HCT116 (cell line): ENCODE results near the gene RAD51D. TPM values are rescaled to one million over a fixed set of nuclear protein-coding genes. Genes with fewer than 3 reads are reported as not detected.

Experiments used
- ATAC-seq: fragments of 200-7000 bp; cut with Tn5 transposase; 2 replicates; pipeline ENCODE4 v1.9.1; 2020; ENCODE audit warnings: mild to moderate bottlenecking, moderate library complexity
- BruUV-seq: library from RNA; stranded (reverse); fragments of 400-500 nt; replicated peaks from 2 replicates; lab custom pipeline; 2021; lab: Mats Ljungman, UMichigan
- CTCF ChIA-PET: fragments of 300-600 bp; sonication (Branson Sonifier 250); formaldehyde crosslinking; loops from one replicate; lab custom pipeline; 2021; ENCODE audit warnings: antibody characterized with exemption; lab: Charles Lee
- POLR2A ChIA-PET: fragments of 300-600, 350-600 bp; sonication (Branson Sonifier 250); formaldehyde crosslinking; loops from one replicate; lab custom pipeline; 2021; ENCODE audit warnings: antibody characterized with exemption; lab: Charles Lee
- RAD21 ChIA-PET, 2 experiments: fragments of 300-600 bp; sonication (Branson Sonifier 250); formaldehyde crosslinking; loops; one replicate each; lab custom pipeline; 2023; ENCODE audit warnings: low total read pairs in 2 of 2; ENCODE audit not compliant: uncharacterized antibody in 2 of 2, unreplicated experiment in 2 of 2, low non-redundant PET in 1 of 2; lab: Charles Lee
- DNase-seq: peaks from one replicate; pipeline ENCODE4 v3.0.0-alpha.2; 2010; ENCODE audit warnings: low read depth, low spot score
- H2AFZ ChIP-seq: fragments of 200-600 bp; shearing (Covaris generic), sonication (generic); 2 replicates; pipeline ENCODE4 v1.6.1; 2017; ENCODE audit warnings: low read depth, mixed run types, mixed read lengths, antibody characterized with exemption, low read length; ENCODE audit not compliant: poor library complexity, severe bottlenecking
- H3K27ac ChIP-seq: 2 replicates; pipeline ENCODE4 v1.5.1; 2012; ENCODE audit warnings: low read depth, low read length
- H3K27me3 ChIP-seq: fragments of 200-600 bp; sonication (generic); 2 replicates; pipeline ENCODE4 v1.6.1; 2016; ENCODE audit warnings: mixed run types, low read length, mixed read lengths; ENCODE audit not compliant: insufficient read depth
- H3K36me3 ChIP-seq, 2 experiments: fragments of 200-500 bp in 1 of 2; fragments of 200-600 bp in 1 of 2; sonication (Bioruptor generic) in 1 of 2; sonication (generic) in 1 of 2; 2 replicates each; pipeline versions ENCODE4 v1.5.1 to v1.6.1; 2014 to 2016; ENCODE audit warnings: low read length in 2 of 2, inconsistent platforms in 1 of 2, mixed read lengths in 1 of 2, mixed run types in 1 of 2; ENCODE audit not compliant: insufficient read depth in 2 of 2, control insufficient read depth in 1 of 2
- H3K4me1 ChIP-seq, 2 experiments: fragments of 200-600 bp in 1 of 2; sonication (generic) in 1 of 2; 2 replicates each; pipeline versions ENCODE4 v1.5.1 to v1.6.1; 2012 to 2017; ENCODE audit warnings: low read length in 2 of 2, inconsistent platforms in 1 of 2, mild to moderate bottlenecking in 1 of 2, mixed read lengths in 1 of 2, mixed run types in 1 of 2, moderate library complexity in 1 of 2; ENCODE audit not compliant: insufficient read depth in 2 of 2, control insufficient read depth in 1 of 2
- H3K4me2 ChIP-seq: fragments of 200-600 bp; sonication (generic); 2 replicates; pipeline ENCODE4 v1.6.1; 2017; ENCODE audit warnings: mixed run types, low read length, mixed read lengths
- H3K4me3 ChIP-seq, 2 experiments: fragments of 200-600 bp in 1 of 2; sonication (generic) in 1 of 2; replicated peaks in 1 of 2; 2 replicates each; pipeline ENCODE4 v1.5.1; 2011 to 2016; ENCODE audit warnings: low read length in 2 of 2, control low read depth in 1 of 2, low read depth in 1 of 2, mild to moderate bottlenecking in 1 of 2, mixed read lengths in 1 of 2, mixed run types in 1 of 2
- H3K79me2 ChIP-seq: fragments of 200-600 bp; sonication (generic); 2 replicates; pipeline ENCODE4 v1.6.1; 2017; ENCODE audit warnings: mild to moderate bottlenecking, mixed run types, low read length, moderate library complexity, mixed read lengths; ENCODE audit not compliant: insufficient read depth
- H3K9ac ChIP-seq: fragments of 200-600 bp; sonication (generic); 2 replicates; pipeline ENCODE4 v1.6.1; 2016; ENCODE audit warnings: low read length, mixed read lengths
- H3K9me2 ChIP-seq: fragments of 200-600 bp; sonication (generic), shearing (Covaris generic); 2 replicates; pipeline ENCODE4 v1.6.1; 2017; ENCODE audit warnings: mixed run types, mild to moderate bottlenecking, moderate library complexity; ENCODE audit not compliant: insufficient read depth
- H3K9me3 ChIP-seq, 2 experiments: fragments of 200-500 bp in 1 of 2; fragments of 200-600 bp in 1 of 2; sonication (Bioruptor generic) in 1 of 2; sonication (generic) in 1 of 2; 2 replicates each; pipeline ENCODE4 v1.6.1; 2014 to 2017; ENCODE audit warnings: low read length in 2 of 2, mixed read lengths in 2 of 2, inconsistent platforms in 1 of 2, low read depth in 1 of 2, mild to moderate bottlenecking in 1 of 2, mixed run types in 1 of 2, moderate library complexity in 1 of 2; ENCODE audit not compliant: control insufficient read depth in 1 of 2, insufficient read depth in 1 of 2
- H4K20me1 ChIP-seq: fragments of 200-600 bp; sonication (generic), shearing (Covaris generic); 2 replicates; pipeline ENCODE4 v1.6.1; 2017; ENCODE audit warnings: mixed run types, mild to moderate bottlenecking, moderate library complexity; ENCODE audit not compliant: insufficient read depth
- ATF3 ChIP-seq: IDR thresholded peaks from 2 replicates; pipeline ENCODE4 v1.6.1; 2012
- EZH2 ChIP-seq: fragments of 200-600 bp; sonication (generic); IDR thresholded peaks from 2 replicates; pipeline ENCODE4 v1.6.1; 2017; ENCODE audit warnings: antibody characterized with exemption, mixed run types
- EZH2phosphoT487 ChIP-seq: fragments of 200-600 bp; IDR thresholded peaks from 2 replicates; pipeline ENCODE4 v1.6.1; 2018; ENCODE audit warnings: antibody characterized with exemption, borderline replicate concordance
- FOSL1 ChIP-seq: IDR thresholded peaks from 2 replicates; pipeline ENCODE4 v1.6.1; 2012; ENCODE audit warnings: low read depth
- MAX ChIP-seq: IDR thresholded peaks from 2 replicates; pipeline ENCODE4 v1.6.1; 2012
- POLR2AphosphoS5 ChIP-seq: IDR thresholded peaks from 2 replicates; pipeline ENCODE4 v1.6.1; 2011; ENCODE audit warnings: mild to moderate bottlenecking, low read depth, low read length, moderate library complexity
- REST ChIP-seq: IDR thresholded peaks from 2 replicates; pipeline ENCODE4 v1.6.1; 2012; ENCODE audit warnings: low read depth
- SIN3A ChIP-seq: IDR thresholded peaks from 2 replicates; pipeline ENCODE4 v1.6.1; 2012; ENCODE audit warnings: low read depth
- SP1 ChIP-seq: IDR thresholded peaks from 2 replicates; pipeline ENCODE4 v1.6.1; 2012; ENCODE audit warnings: low read depth
- SRF ChIP-seq: IDR thresholded peaks from 2 replicates; pipeline ENCODE4 v1.6.1; 2012; ENCODE audit warnings: low read depth
- YY1 ChIP-seq: IDR thresholded peaks from 2 replicates; pipeline ENCODE4 v1.6.1; 2011; ENCODE audit warnings: low read length, low read depth, moderate library complexity, mild to moderate bottlenecking; ENCODE audit not compliant: insufficient replicate concordance; ENCODE audit errors: extremely low read depth
- ZBTB33 ChIP-seq: IDR thresholded peaks from 2 replicates; pipeline ENCODE4 v1.6.1; 2011; ENCODE audit warnings: mild to moderate bottlenecking, low read length, moderate library complexity; ENCODE audit not compliant: insufficient replicate concordance; ENCODE audit errors: extremely low read depth
- ZFX ChIP-seq: fragments of 450-650 bp; IDR thresholded peaks from 2 replicates; pipeline ENCODE4 v1.6.1; 2017
- ZNF274 ChIP-seq: fragments of 200-500 bp; sonication (Bioruptor generic); IDR thresholded peaks from 2 replicates; pipeline ENCODE4 v1.6.1; 2014; ENCODE audit warnings: mild to moderate bottlenecking, low read depth, low read length, inconsistent platforms
- intact Hi-C: fragments of 100-400 bp; cut with micrococcal nuclease; formaldehyde crosslinking; loops from 2 replicates; pipeline ENCODE4 v1.10.0; 2022
- total RNA-seq: library from RNA; stranded (reverse); gene quantifications from one replicate; pipeline ENCODE4 v1.2.1, GENCODE V29; 2021; ENCODE audit not compliant: unreplicated experiment

Gene RAD51D
- total RNA-seq, 1 experiment from 2014 or later = 12.9 TPM

- H4K20me1 ChIP-seq = no peaks in the 10 kb centered on the region
- H3K9ac ChIP-seq = no peak overlapping the region
- H3K36me3 ChIP-seq = no peaks in the 10 kb centered on the region
- peaks cover 44 to 64% of the 10 kb centered on the region in 2 experiments for H3K4me1 ChIP-seq
- no peaks in the 10 kb centered on the region; the same call in 1 of the 2 replicates for H3K9me2 ChIP-seq
- ChIA-PET CTCF (interaction anchor here (1.9 kb wide), 1 partner anchor 9 kb away, joined by 7 read pairs; no protein-coding TSS in a partner anchor), RAD21 (no interaction called here), POLR2A (interaction anchor here (3.9 kb wide), 1 partner anchor 17 kb away, joined by 17 read pairs; the partner anchor contains the start of gene RFFL)
- H3K79me2 ChIP-seq = peaks cover 73% of the 10 kb centered on the region
- no peak overlapping the region for H2AFZ ChIP-seq
- ATAC-seq (no peak), DNase-seq (no peak)
- no peaks in the 10 kb centered on the region for H3K27me3 ChIP-seq
- no peak for TF ChIP-seq POLR2AphosphoS5
- no peak for TF ChIP-seq ATF3
- no peak for TF ChIP-seq SP1
- no peak for TF ChIP-seq EZH2phosphoT487
- no peak for TF ChIP-seq YY1
- TF ChIP-seq SRF = no peak
- TF ChIP-seq EZH2 = no peak
- TF ChIP-seq SIN3A = no peak
- TF ChIP-seq MAX = no peak
- no peak for TF ChIP-seq ZNF274
- TF ChIP-seq ZBTB33 = no peak
- no peak for TF ChIP-seq ZFX
- TF ChIP-seq REST = no peak
- no peak for TF ChIP-seq FOSL1
- intact Hi-C loops = no loop called here
- H3K4me2 ChIP-seq = no peak overlapping the region
- no peak overlapping the region for H3K4me3 ChIP-seq
- no peak overlapping the region for H3K27ac ChIP-seq
- no TSS peak for BruUV-seq
- no peaks in the 10 kb centered on the region for H3K9me3 ChIP-seq
Observed at GRCh38 chr17:35080536-35080935, 39.1 kb downstream of the RAD51D start.
